ENCODE measurements around the gene PCNT. TPM values are rescaled to one million over a fixed set of nuclear protein-coding genes. Genes with fewer than 3 reads are reported as not detected.
A peak's percentile ranks its signal among the peaks of the same experiment; 100 is the strongest.

PCNT gene
- total and polyA plus RNA-seq, 2 of the 8 experiments (the other 6 are each of a cell fraction or from before 2014, with no cell fraction given): 9.9 to 45.1 TPM

DNA sequence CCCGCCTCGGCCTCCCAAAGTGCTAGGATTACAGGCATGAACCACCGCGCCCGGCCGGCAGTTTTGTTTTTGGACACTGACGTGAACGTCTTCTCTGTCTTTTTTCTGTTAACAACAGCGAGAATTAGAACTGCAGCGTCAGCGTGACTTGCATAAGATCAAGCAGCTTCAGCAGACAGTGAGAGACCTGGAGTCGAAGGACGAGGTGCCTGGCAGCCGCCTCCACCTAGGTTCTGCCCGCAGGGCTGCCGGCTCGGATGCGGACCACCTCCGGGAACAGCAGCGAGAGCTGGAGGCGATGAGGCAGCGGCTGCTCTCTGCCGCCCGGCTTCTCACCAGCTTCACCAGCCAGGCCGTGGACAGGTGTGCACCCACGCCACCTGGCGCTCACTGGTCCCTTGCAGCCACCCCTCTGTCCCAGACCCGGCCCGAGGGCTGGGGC lies 111.9 kb downstream of the PCNT start:
- H3K27me3 ChIP-seq (replicated peaks in 1 of 4; ENCODE audit: control insufficient read depth in 3 of 4, extremely low read depth in 1 of 4, insufficient read depth in 3 of 4, low read length in 3 of 4): no peaks in the 10 kb centered on the region
- 89% methylated on average over 29 of the region's 29 CpGs; no CpG with 5 or more reads in 1 of the 2 experiments for WGBS, 2 experiments (ENCODE audit: extremely low coverage in 1 of 2, insufficient coverage in 1 of 2, insufficient read length in 1 of 2, insufficient replicate concordance in 2 of 2, low coverage in 1 of 2, low lambda C conversion rate in 2 of 2, missing lambda C conversion rate in 1 of 2)
- H4K8ac ChIP-seq (ENCODE audit: extremely low read depth, insufficient read depth, low read length): no peak overlapping the region
- no peak overlapping the region for H2BK20ac ChIP-seq (ENCODE audit: low read length)
- H3K18ac ChIP-seq (ENCODE audit: extremely low read depth, low read length): no peak overlapping the region
- H3K79me2 ChIP-seq (ENCODE audit: control insufficient read depth in 1 of 2, insufficient read depth in 2 of 2, low read length in 2 of 2): no peaks in the 10 kb centered on the region
- H3K79me1 ChIP-seq (ENCODE audit: low read depth, low read length): peaks cover 2% of the 10 kb centered on the region; the same call in 1 of the 2 replicates
- FAIRE-seq: no peak
- no peak overlapping the region for H2BK120ac ChIP-seq (replicated peaks; ENCODE audit: low read depth, low read length)
- no peak overlapping the region for H2BK5ac ChIP-seq (ENCODE audit: low read depth, low read length)
- TF ChIP-seq RAD21 (IDR thresholded peaks at IDR 0.05 in 1 of 2, conservative IDR thresholded peaks at IDR 0.05 in 1 of 2; ENCODE audit: low read depth in 2 of 2, low read length in 2 of 2) (peak; percentile 20 to 32; a peak in 2 of 4 replicates), EZH2 (IDR thresholded peaks at IDR 0.05; ENCODE audit: low read depth, low read length, severe bottlenecking) (no peak)
- TF ChIP-seq, protein P1, sequence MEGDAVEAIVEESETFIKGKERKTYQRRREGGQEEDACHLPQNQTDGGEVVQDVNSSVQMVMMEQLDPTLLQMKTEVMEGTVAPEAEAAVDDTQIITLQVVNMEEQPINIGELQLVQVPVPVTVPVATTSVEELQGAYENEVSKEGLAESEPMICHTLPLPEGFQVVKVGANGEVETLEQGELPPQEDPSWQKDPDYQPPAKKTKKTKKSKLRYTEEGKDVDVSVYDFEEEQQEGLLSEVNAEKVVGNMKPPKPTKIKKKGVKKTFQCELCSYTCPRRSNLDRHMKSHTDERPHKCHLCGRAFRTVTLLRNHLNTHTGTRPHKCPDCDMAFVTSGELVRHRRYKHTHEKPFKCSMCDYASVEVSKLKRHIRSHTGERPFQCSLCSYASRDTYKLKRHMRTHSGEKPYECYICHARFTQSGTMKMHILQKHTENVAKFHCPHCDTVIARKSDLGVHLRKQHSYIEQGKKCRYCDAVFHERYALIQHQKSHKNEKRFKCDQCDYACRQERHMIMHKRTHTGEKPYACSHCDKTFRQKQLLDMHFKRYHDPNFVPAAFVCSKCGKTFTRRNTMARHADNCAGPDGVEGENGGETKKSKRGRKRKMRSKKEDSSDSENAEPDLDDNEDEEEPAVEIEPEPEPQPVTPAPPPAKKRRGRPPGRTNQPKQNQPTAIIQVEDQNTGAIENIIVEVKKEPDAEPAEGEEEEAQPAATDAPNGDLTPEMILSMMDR (IDR thresholded peaks at IDR 0.05; ENCODE audit: control extremely low read depth in 1 of 3, insufficient read depth in 1 of 3, low read depth in 1 of 3, low read length in 3 of 3): peak in 1 of 3 experiments; percentile 32; a peak in 1 of 4 replicates
- H3K4me3 ChIP-seq (ENCODE audit: extremely low read depth in 1 of 4, insufficient read depth in 2 of 4, low read depth in 3 of 4, low read length in 4 of 4): no peak overlapping the region
- H2AK5ac ChIP-seq (ENCODE audit: low read depth, low read length): no peak overlapping the region
- H2BK15ac ChIP-seq (ENCODE audit: low read length): no peak overlapping the region
- H4K20me1 ChIP-seq (replicated peaks in 1 of 2; ENCODE audit: control insufficient read depth in 1 of 2, insufficient read depth in 2 of 2, low read length in 2 of 2): peaks cover 2 to 6% of the 10 kb centered on the region in 2 experiments
- H2AFZ ChIP-seq (ENCODE audit: low read length): no peak overlapping the region
- no peak overlapping the region for H3K56ac ChIP-seq (replicated peaks; ENCODE audit: insufficient read length, low read depth, low read length)
- no peak overlapping the region for H3K27ac ChIP-seq (ENCODE audit: low read depth, low read length)
- no peak overlapping the region for H4K5ac ChIP-seq (ENCODE audit: insufficient read length, low read depth, low read length)
- no peaks in the 10 kb centered on the region; a peak in 1 of 7 replicates for H3K4me1 ChIP-seq (replicated peaks in 1 of 4; ENCODE audit: control insufficient read depth in 3 of 4, insufficient read depth in 4 of 4, low read length in 3 of 4)
- no peak overlapping the region for H3K23ac ChIP-seq (ENCODE audit: insufficient read length)
- H3K4me2 ChIP-seq (ENCODE audit: insufficient read depth in 1 of 2, low read depth in 2 of 2, low read length in 2 of 2): no peak overlapping the region
- H4K91ac ChIP-seq (replicated peaks; ENCODE audit: insufficient read length, low read length): no peak overlapping the region
- H3K36me3 ChIP-seq (ENCODE audit: control insufficient read depth in 2 of 4, insufficient read depth in 4 of 4, low read length in 3 of 4): peaks cover 11 to 43% (median 34%) of the 10 kb centered on the region in 4 experiments
- H3K4ac ChIP-seq (replicated peaks; ENCODE audit: insufficient read length, low read depth, low read length): no peak overlapping the region
- no peak overlapping the region for H2BK12ac ChIP-seq (ENCODE audit: low read depth, low read length)
- no peaks in the 10 kb centered on the region for H3K23me2 ChIP-seq (ENCODE audit: low read depth, low read length)
- no peak overlapping the region for H3K9ac ChIP-seq (replicated peaks in 1 of 4; ENCODE audit: extremely low read depth in 1 of 4, low read depth in 3 of 4, low read length in 3 of 4)
- DNase-seq (ENCODE audit: low read depth in 1 of 2, low spot score in 2 of 2): no peak
- ChIA-PET CTCF (ENCODE audit: partially characterized antibody) (interaction anchor here (0.6 to 2.0 kb wide), 3 partner anchors 11 to 106 kb away, joined by 3 to 6 read pairs (median 4); no protein-coding TSS in a partner anchor), POLR2A (ENCODE audit: partially characterized antibody) (no interaction called here)
- H3K9me3 ChIP-seq (ENCODE audit: insufficient read depth in 2 of 2, low read depth in 1 of 2, low read length in 1 of 2): no peaks in the 10 kb centered on the region
- no peak overlapping the region for H3K14ac ChIP-seq (ENCODE audit: insufficient read length)
